ENCODE data around the gene FXYD5.

The FXYD5 gene

DNA sequence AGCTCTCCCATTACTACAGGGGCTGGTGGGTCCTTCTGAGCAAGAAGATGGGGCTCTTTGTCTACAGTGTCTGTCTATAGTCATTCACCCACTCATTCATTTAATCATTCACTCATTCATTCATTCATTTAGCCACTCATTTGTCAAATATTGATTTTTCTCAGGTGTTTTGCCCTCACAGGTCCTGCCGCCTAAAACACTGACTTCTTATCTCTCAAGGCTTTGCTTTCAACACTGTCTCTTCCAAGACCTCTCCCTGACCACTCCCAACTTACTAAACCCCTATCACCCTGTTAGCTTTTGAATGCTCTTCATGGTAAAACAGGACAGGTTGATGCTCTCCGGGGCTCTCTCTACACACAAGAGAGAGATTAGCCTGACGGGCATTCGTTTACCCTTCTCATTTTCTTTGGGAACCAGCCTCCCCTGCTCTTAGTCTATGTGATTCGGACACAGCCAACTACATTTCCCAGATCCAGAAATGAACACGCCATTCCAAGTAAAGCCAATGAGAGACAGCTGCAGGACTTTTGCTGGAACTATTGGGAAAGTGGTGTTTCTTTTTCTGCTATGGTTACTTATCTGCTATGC is 51.3 kb downstream of the FXYD5 start:
- H3K4me3 ChIP-seq (ENCODE audit: low read depth, low read length) = no peak overlapping the region
- no peak for DNase-seq (ENCODE audit: low read depth)
- TF ChIP-seq, protein P1, sequence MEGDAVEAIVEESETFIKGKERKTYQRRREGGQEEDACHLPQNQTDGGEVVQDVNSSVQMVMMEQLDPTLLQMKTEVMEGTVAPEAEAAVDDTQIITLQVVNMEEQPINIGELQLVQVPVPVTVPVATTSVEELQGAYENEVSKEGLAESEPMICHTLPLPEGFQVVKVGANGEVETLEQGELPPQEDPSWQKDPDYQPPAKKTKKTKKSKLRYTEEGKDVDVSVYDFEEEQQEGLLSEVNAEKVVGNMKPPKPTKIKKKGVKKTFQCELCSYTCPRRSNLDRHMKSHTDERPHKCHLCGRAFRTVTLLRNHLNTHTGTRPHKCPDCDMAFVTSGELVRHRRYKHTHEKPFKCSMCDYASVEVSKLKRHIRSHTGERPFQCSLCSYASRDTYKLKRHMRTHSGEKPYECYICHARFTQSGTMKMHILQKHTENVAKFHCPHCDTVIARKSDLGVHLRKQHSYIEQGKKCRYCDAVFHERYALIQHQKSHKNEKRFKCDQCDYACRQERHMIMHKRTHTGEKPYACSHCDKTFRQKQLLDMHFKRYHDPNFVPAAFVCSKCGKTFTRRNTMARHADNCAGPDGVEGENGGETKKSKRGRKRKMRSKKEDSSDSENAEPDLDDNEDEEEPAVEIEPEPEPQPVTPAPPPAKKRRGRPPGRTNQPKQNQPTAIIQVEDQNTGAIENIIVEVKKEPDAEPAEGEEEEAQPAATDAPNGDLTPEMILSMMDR (IDR thresholded peaks at IDR 0.05; ENCODE audit: low read depth, low read length, missing control alignments) = no peak

DNA sequence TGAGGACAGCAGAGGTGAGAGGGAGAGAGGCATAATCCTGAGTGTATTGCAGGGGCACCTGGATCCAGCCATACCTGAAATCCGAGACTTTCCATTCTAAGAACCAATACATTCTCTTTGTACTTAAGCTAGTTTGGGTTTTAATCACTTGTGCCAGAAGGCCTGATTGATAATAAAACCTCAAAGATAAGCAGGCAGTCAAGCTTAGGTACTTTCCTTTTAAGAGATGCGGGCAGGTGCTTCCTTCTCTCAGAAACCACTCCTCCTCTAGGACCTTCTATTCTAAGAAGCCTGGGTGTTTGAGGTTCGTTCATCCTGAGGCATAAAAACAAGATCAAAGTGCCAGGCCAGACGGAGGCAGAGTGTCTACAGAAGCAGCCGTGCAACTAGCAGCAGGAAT is 51.8 kb downstream of the FXYD5 start:
- H3K4me3 ChIP-seq (ENCODE audit: low read depth, low read length) = no peak overlapping the region
- TF ChIP-seq, protein P1 (IDR thresholded peaks at IDR 0.05; ENCODE audit: low read depth, low read length, missing control alignments) = no peak
- DNase-seq (ENCODE audit: low read depth) = peak; percentile 64

GRCh38 chr19:35206855-35207254 is 52.3 kb downstream of the FXYD5 start:
- H3K4me3 ChIP-seq (ENCODE audit: low read depth, low read length) = no peak overlapping the region
- TF ChIP-seq, protein P1 (IDR thresholded peaks at IDR 0.05; ENCODE audit: low read depth, low read length, missing control alignments) = no peak

DNA sequence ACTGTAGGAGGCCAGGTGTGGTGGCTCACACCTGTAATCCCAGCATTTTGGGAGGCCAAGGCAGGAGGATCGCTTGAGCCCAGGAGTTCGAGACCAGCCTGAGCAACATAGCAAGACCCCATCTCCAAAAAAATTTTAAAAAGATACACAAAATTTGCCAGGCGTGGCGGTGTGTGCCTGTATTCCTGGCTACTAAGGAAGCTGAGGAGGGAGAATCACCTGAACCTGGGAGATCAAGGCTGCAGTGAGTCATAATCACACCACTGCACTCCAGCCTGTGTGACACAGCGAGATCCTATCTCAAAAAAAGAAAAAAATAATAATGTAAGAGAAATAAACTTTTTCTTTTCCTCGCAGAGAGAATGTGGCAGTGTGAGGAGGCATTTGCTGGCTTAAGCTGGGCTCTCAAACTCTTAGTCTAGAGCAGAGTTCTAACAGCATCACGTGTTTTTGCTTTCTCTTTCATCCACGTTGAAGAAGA is 52.9 kb downstream of the FXYD5 start:
- no peak for DNase-seq (ENCODE audit: low read depth)
- H3K4me3 ChIP-seq (ENCODE audit: low read depth, low read length) = no peak overlapping the region
- TF ChIP-seq, protein P1 (IDR thresholded peaks at IDR 0.05; ENCODE audit: low read depth, low read length, missing control alignments) = no peak

More at GRCh38 chr19:35206855-35207254, 52.3 kb downstream of the FXYD5 start:
- DNase-seq (ENCODE audit: low read depth) = no peak

DNA sequence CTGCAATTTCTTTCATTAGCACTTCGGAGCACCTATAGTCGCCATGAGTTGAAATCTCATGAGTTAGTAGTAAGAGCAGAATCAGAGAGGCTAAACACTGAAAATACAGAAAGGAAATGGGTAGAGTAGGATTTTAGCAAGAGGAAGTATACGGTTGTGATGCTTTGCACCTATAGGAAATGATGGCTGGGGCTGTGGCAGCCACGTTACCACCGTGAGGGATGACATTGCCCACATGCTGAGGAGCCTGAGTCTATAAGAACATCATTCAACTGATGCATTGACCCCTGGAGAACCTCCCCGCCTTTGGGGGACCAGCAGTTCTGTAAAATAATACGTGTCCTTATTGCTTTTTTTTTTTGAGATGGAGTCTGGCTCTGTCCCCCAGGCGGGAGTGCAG is 53.6 kb downstream of the FXYD5 start:
- DNase-seq (ENCODE audit: low read depth) = no peak
- TF ChIP-seq, protein P1 (IDR thresholded peaks at IDR 0.05; ENCODE audit: low read depth, low read length, missing control alignments) = no peak
- no peak overlapping the region for H3K4me3 ChIP-seq (ENCODE audit: low read depth, low read length)

- TF ChIP-seq, protein P1 (IDR thresholded peaks at IDR 0.05; ENCODE audit: low read depth, low read length, missing control alignments) = no peak
- no peak overlapping the region for H3K4me3 ChIP-seq (ENCODE audit: low read depth, low read length)
- DNase-seq (ENCODE audit: low read depth) = no peak
Measured at GRCh38 chr19:35209646-35210045, 55.1 kb downstream of the FXYD5 start.

All from GM12864 (cell line).